Measurements from ENCODE around the gene USP49.
A peak's percentile ranks its signal among the peaks of the same experiment; 100 is the strongest.

USP49 gene

GRCh38 chr6:41787219-41787917 lies 107.8 kb downstream of the USP49 start, which contains the start of gene TOMM6 (continued):
- TF ChIP-seq ZNF37A (tag by site-specific recombination; IDR thresholded peaks at IDR 0.05) (no peak), ZNF629 (tag by site-specific recombination; IDR thresholded peaks at IDR 0.05) (peak; percentile 92), HOXD13 (CRISPR knock-in tag; IDR thresholded peaks at IDR 0.05; ENCODE audit: borderline replicate concordance) (0 out of 2 replicates have a peak, but pooled peaks have one; percentile 24), ZNF580 (tag by site-specific recombination; IDR thresholded peaks at IDR 0.05) (0 out of 2 replicates have a peak, but pooled peaks have one; percentile 77), ZNF549 (tag by site-specific recombination; IDR thresholded peaks at IDR 0.05) (no peak), RBAK (tag by site-specific recombination; IDR thresholded peaks at IDR 0.05) (no peak), ZNF175 (tag by site-specific recombination; IDR thresholded peaks at IDR 0.05) (no peak), ZBTB49 (tag by site-specific recombination; IDR thresholded peaks at IDR 0.05; ENCODE audit: low read depth) (no peak), ZNF391 (tag by site-specific recombination; IDR thresholded peaks at IDR 0.05; ENCODE audit: borderline replicate concordance, low read depth) (peak; percentile 88; the same call in 1 of the 2 replicates), ZNF132 (tag by site-specific recombination; IDR thresholded peaks at IDR 0.05; ENCODE audit: borderline replicate concordance) (no peak), ZNF155 (tag by site-specific recombination; IDR thresholded peaks at IDR 0.05) (no peak), SP7 (tag by site-specific recombination; IDR thresholded peaks at IDR 0.05) (peak; percentile 77), ZNF621 (tag by site-specific recombination; IDR thresholded peaks at IDR 0.05) (no peak), ZNF280C (tag by site-specific recombination; IDR thresholded peaks at IDR 0.05) (no peak), PRDM2 (tag by site-specific recombination; IDR thresholded peaks at IDR 0.05; ENCODE audit: borderline replicate concordance) (no peak), ZNF26 (tag by site-specific recombination; IDR thresholded peaks at IDR 0.05) (no peak), GFI1B (tag by site-specific recombination; IDR thresholded peaks at IDR 0.05) (no peak), ZNF501 (tag by site-specific recombination; IDR thresholded peaks at IDR 0.05) (peak; percentile 98), KLF1 (tag by site-specific recombination; IDR thresholded peaks at IDR 0.05) (peak; percentile 10), ZNF221 (tag by site-specific recombination; IDR thresholded peaks at IDR 0.05; ENCODE audit: borderline replicate concordance) (no peak), ZNF488 (tag by site-specific recombination; IDR thresholded peaks at IDR 0.05) (no peak)

Measured in HEK293 (cell line).